MV-4-11 (cell line): ENCODE results near the gene SYNDIG1L.

Experiments
- DNase-seq: peaks from one replicate; lab custom pipeline; 2025; lab: John Stamatoyannopoulos, UW

SYNDIG1L gene

GRCh38 chr14:74429221-74429691 lies 3.2 kb upstream of the SYNDIG1L start:
- no peak for DNase-seq

- no peak for DNase-seq
Observed at GRCh38 chr14:74427651-74428050, 1.6 kb upstream of the SYNDIG1L start.

- no peak for DNase-seq
Observed at GRCh38 chr14:74425525-74426201, 347 bp downstream of the SYNDIG1L start.

GRCh38 chr14:74424606-74425005 lies 1.4 kb downstream of the SYNDIG1L start:
- DNase-seq: no peak

GRCh38 chr14:74423246-74423645 lies 2.8 kb downstream of the SYNDIG1L start:
- no peak for DNase-seq

- no peak for DNase-seq
Observed at GRCh38 chr14:74421981-74422380, 4.0 kb downstream of the SYNDIG1L start.

GRCh38 chr14:74419086-74419485 lies 6.9 kb downstream of the SYNDIG1L start:
- DNase-seq: no peak

GRCh38 chr14:74418031-74418430 lies 8.0 kb downstream of the SYNDIG1L start:
- DNase-seq: no peak

GRCh38 chr14:74417611-74418010 lies 8.4 kb downstream of the SYNDIG1L start:
- no peak for DNase-seq

- DNase-seq: no peak
Observed at GRCh38 chr14:74417201-74417600, 8.8 kb downstream of the SYNDIG1L start.

- no peak for DNase-seq
Observed at GRCh38 chr14:74415115-74415437, 10.9 kb downstream of the SYNDIG1L start.

GRCh38 chr14:74414403-74415114 lies 11.5 kb downstream of the SYNDIG1L start:
- no peak for DNase-seq

- DNase-seq: no peak
Observed at GRCh38 chr14:74413627-74414026, 12.4 kb downstream of the SYNDIG1L start.

- DNase-seq: no peak
Observed at GRCh38 chr14:74412753-74413152, 13.3 kb downstream of the SYNDIG1L start.

GRCh38 chr14:74411671-74412070 lies 14.3 kb downstream of the SYNDIG1L start:
- DNase-seq: no peak

GRCh38 chr14:74409441-74409840 lies 16.6 kb downstream of the SYNDIG1L start:
- no peak for DNase-seq

- DNase-seq: no peak
Observed at GRCh38 chr14:74408870-74409269, 17.1 kb downstream of the SYNDIG1L start.

- no peak for DNase-seq
Observed at GRCh38 chr14:74407801-74408154, 18.2 kb downstream of the SYNDIG1L start.

- no peak for DNase-seq
Observed at GRCh38 chr14:74407021-74407800, 18.8 kb downstream of the SYNDIG1L start.

GRCh38 chr14:74405663-74406062 lies 20.3 kb downstream of the SYNDIG1L start:
- DNase-seq: no peak

- no peak for DNase-seq
Observed at GRCh38 chr14:74404435-74404834, 21.6 kb downstream of the SYNDIG1L start.

GRCh38 chr14:74403619-74404417 lies 22.2 kb downstream of the SYNDIG1L start:
- no peak for DNase-seq
